Lung (tissue), 12 donors: ENCODE measurements around the gene LTBR. TPM values are rescaled to one million over a fixed set of nuclear protein-coding genes. Genes with fewer than 3 reads are reported as not detected.

Experiments used
- ATAC-seq: fragments of 200-7000 bp; cut with Tn5 transposase; one replicate; pipeline ENCODE4 v1.9.1; 2020; ENCODE audit warnings: moderate number of reproducible peaks; ENCODE audit not compliant: insufficient read depth, low FRiP score
- DNase-seq, 3 donors: peaks; one replicate each; pipeline ENCODE4 v3.0.0-alpha.2; 2013 to 2017
- H3K27ac ChIP-seq, 2 donors: one replicate each; pipeline ENCODE4 v1.5.1; 2013; ENCODE audit warnings: mild to moderate bottlenecking in 2 of 2, moderate library complexity in 2 of 2, control low read depth in 1 of 2, inconsistent platforms in 1 of 2, low read depth in 1 of 2, low read length in 1 of 2
- H3K27me3 ChIP-seq, 3 donors: one replicate each; pipeline ENCODE4 v1.5.1; 2013; ENCODE audit warnings: low read length in 2 of 3; ENCODE audit not compliant: control insufficient read depth in 3 of 3, insufficient read depth in 3 of 3
- H3K36me3 ChIP-seq, 4 donors: one replicate each; pipeline ENCODE4 v1.5.1; 2013; ENCODE audit warnings: low read length in 4 of 4, mild to moderate bottlenecking in 1 of 4, moderate library complexity in 1 of 4; ENCODE audit not compliant: control insufficient read depth in 4 of 4, insufficient read depth in 4 of 4
- H3K4me1 ChIP-seq, 5 donors: one replicate each; pipeline ENCODE4 v1.5.1; 2013; ENCODE audit warnings: low read length in 5 of 5, mild to moderate bottlenecking in 2 of 5, moderate library complexity in 1 of 5; ENCODE audit not compliant: control insufficient read depth in 5 of 5, insufficient read depth in 5 of 5
- H3K4me3 ChIP-seq: one replicate; pipeline ENCODE4 v1.5.1; 2013; ENCODE audit warnings: mild to moderate bottlenecking, control low read depth, moderate library complexity
- H3K9ac ChIP-seq, 2 donors: one replicate each; pipeline ENCODE4 v1.5.1; 2013; ENCODE audit warnings: low read length in 2 of 2, control low read depth in 1 of 2; ENCODE audit not compliant: insufficient read depth in 1 of 2
- H3K9me3 ChIP-seq, 4 donors: one replicate each; pipeline ENCODE4 v1.5.1; 2013; ENCODE audit warnings: low read length in 3 of 4, mild to moderate bottlenecking in 1 of 4, moderate library complexity in 1 of 4; ENCODE audit not compliant: control insufficient read depth in 4 of 4, insufficient read depth in 3 of 4
- WGBS, 2 donors: extraction: QIAGEN DNeasy Blood & Tissue Kit; methylation state at CpG; one replicate each; pipeline ENCODE4 v1.1.7; 2013; 5-methylcytosine and 5-hydroxymethylcytosine counted together
- polyA plus RNA-seq, 2 donors: library from polyadenylated mRNA; stranded (reverse); fragments of 200-250 nt; gene quantifications; one replicate each; pipeline ENCODE4 v1.2.1, GENCODE V29; 2013
- total RNA-seq, 2 donors: library from RNA; depleted of rRNA in 1 of 2; stranded (reverse); fragments of >200 nt in 1 of 2; gene quantifications; one replicate each; pipeline ENCODE4 v1.2.1, GENCODE V29; 2014 to 2021
- TF ChIP-seq, protein P1 (sequence below): IDR thresholded peaks from 2 replicates; pipeline ENCODE4 v1.5.1; 2012; ENCODE audit warnings: mild to moderate bottlenecking; ENCODE audit errors: control extremely low read depth, extremely low read depth
- donor health status: control.
- donor health status: control.
- donor health status: Bipolar disorder and iron deficiency.
- donor health status: healthy.
- donor health status: DM: yes; HTN: yes; CAD: no.

LTBR gene
- total and polyA plus RNA-seq, 4 donors, result 52.6 to 134 (median 122) TPM

- H3K4me1 ChIP-seq, result peaks cover 20 to 56% (median 40%) of the 10 kb centered on the region in 5 donors
Measured at GRCh38 chr12:6340745-6341416, 43.1 kb upstream of the LTBR start.

GRCh38 chr12:6341417-6342139 is 42.4 kb upstream of the LTBR start, which contains the start of gene TNFRSF1A:
Gene TNFRSF1A (minus strand): TSS chr12:6342076. CDS start chr12:6341814, 262 bp downstream.
- ATAC-seq, result peak; percentile 61
- peak within 1 kb of the TSS; percentile 80 to 91 for H3K9ac ChIP-seq
- peaks cover 0 to 12% (median 0%) of the 10 kb centered on the region in 4 donors for H3K36me3 ChIP-seq
- TF ChIP-seq, protein P1, sequence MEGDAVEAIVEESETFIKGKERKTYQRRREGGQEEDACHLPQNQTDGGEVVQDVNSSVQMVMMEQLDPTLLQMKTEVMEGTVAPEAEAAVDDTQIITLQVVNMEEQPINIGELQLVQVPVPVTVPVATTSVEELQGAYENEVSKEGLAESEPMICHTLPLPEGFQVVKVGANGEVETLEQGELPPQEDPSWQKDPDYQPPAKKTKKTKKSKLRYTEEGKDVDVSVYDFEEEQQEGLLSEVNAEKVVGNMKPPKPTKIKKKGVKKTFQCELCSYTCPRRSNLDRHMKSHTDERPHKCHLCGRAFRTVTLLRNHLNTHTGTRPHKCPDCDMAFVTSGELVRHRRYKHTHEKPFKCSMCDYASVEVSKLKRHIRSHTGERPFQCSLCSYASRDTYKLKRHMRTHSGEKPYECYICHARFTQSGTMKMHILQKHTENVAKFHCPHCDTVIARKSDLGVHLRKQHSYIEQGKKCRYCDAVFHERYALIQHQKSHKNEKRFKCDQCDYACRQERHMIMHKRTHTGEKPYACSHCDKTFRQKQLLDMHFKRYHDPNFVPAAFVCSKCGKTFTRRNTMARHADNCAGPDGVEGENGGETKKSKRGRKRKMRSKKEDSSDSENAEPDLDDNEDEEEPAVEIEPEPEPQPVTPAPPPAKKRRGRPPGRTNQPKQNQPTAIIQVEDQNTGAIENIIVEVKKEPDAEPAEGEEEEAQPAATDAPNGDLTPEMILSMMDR, result no peak
- H3K27ac ChIP-seq, result peak within 1 kb of the TSS; percentile 97 to 99
- H3K4me1 ChIP-seq, result peaks cover 20 to 54% (median 37%) of the 10 kb centered on the region in 5 donors
- no peaks in the 10 kb centered on the region for H3K27me3 ChIP-seq
- DNase-seq, result peak; percentile 83 to 95 (median 92)
- no peaks in the 10 kb centered on the region for H3K9me3 ChIP-seq
- peak within 1 kb of the TSS; percentile 98 for H3K4me3 ChIP-seq
- 0% methylated on average over 19 to 21 of the region's 21 CpGs for WGBS, 2 donors

More at GRCh38 chr12:6340745-6341416, 43.1 kb upstream of the LTBR start:
- Histone ChIP-seq H3K9me3 (no peaks in the 10 kb centered on the region), H3K9ac (peak overlapping the region; percentile 80 to 91), H3K36me3 (peaks cover 0 to 12% (median 0%) of the 10 kb centered on the region in 4 donors), H3K27me3 (no peaks in the 10 kb centered on the region), H3K27ac (peak overlapping the region; percentile 97 to 99), H3K4me3 (peak overlapping the region; percentile 98)
- WGBS, 2 donors, result 0 to 1% methylated on average over 15 of the region's 15 CpGs
- DNase-seq (no peak), ATAC-seq (no peak)
- TF ChIP-seq, protein P1, result no peak

GRCh38 chr12:6342140-6342889 is 41.6 kb upstream of the LTBR start:
- WGBS, 2 donors, result 34 to 36% methylated on average over 7 of the region's 7 CpGs
- Histone ChIP-seq H3K27ac (peak overlapping the region; percentile 97 to 99), H3K9me3 (no peaks in the 10 kb centered on the region), H3K27me3 (no peaks in the 10 kb centered on the region), H3K4me3 (peak overlapping the region; percentile 98), H3K36me3 (peaks cover 0 to 12% (median 0%) of the 10 kb centered on the region in 4 donors), H3K4me1 (peaks cover 20 to 50% (median 32%) of the 10 kb centered on the region in 5 donors), H3K9ac (peak overlapping the region; percentile 47 to 77)
- DNase-seq, result no peak
- TF ChIP-seq, protein P1, result no peak
- no peak for ATAC-seq
